Pons (tissue), 1 donor: ENCODE data around the gene GNG4.

Experiments
- DNase-seq: peaks from one replicate; pipeline ENCODE4 v3.0.0-alpha.2; 2016; ENCODE audit warnings: low spot score

The GNG4 gene

DNA sequence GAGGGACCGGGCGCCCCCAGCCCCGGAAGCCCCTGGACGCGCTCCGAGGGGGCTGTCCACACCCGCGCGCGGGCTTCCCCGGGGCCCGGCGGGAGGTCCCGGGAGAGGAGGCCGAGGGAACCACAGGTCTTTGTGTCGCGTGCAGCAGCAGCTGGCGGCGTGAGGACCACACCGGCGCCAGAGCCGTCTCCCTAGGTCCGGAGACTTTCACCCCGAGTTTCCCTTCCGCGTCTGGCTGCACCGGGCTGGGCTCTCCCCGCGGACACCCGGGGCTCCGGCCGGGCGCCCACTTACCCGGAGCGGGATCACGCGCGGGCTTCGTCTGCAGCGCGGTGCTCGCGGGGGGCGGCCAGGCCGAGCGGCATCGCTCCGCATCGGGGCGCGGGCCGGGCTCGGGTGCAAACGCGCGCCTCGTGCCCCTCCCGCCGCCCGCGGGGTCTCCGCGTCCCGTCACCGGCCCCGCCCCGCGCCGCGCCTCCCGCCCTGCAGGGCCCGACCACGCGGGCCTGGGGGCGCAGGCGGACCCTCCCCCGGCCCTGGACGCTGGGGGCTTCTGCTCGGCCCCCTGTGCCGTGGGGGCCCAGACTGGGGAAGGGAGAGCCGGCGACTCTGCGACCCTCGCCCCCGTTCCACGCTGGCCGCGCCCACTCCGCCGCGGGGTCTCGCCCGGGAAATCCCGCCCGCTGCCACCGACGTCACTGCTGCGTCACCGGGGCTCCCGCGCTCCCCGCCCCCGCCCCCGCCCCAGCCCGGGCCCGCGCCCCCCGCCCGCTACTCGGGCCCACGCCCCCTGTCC is at the start of gene GNG4:
Gene GNG4, minus strand, starts transcription at position 417 of the 796 bp plus-strand sequence. CDS start 65,946 bp downstream, outside the sequence.
- DNase-seq, result no peak

DNA sequence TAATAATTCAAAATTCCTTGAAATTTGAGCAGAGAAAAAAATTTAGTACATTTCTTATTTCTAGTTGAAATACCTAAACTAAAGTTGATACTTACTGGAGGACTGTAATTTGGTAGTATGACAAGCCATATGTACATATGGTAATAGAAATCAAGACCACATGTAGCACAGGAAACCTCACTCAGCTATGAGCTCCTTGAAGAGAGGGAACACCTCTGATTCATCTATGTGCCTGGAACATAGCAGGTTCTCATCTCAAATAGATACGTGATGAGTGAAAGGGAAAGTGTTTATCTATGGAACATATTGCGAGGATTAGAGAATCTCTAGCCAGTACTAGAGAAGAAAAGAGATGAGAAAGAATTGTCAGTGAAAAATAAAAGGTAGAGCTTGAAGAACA is 47.9 kb upstream of the GNG4 start:
- no peak for DNase-seq

DNA sequence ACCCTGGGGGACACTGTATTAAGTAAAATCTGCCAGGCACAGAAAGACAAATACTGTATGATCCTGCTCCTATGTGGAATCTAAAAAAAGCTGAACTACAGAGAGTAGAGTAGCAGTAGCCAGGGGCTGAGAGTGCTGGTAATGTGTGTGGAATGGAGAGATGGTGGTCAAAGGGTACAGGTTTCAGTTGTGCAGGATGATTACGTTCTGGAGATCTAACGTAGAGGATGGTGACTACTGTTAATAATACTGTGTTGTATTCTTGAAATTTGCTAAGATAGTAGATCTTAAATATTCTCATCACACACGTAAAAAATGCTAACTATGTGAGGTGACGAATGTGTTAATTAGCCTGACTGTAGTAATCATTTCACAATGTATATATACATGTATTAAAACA is 39.8 kb upstream of the GNG4 start:
- no peak for DNase-seq

DNA sequence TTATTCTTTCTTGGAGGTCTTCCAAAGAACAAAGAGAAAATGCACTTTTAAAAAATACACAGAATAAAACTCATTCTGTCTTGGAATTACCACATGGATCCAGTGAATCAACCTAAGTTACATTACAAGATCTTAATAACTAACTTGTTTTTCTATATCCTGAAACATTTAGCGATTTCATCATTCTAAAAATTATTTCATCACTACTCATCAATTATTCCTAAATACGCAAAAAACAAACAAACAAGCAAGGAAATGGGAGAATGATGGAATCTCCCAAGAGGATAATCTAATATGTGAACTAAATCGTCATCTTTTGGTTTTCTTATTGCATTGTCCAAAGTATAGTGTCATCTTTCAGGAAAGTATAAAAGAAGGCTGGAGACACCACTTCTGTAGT is 38.5 kb upstream of the GNG4 start:
- no peak for DNase-seq

DNA sequence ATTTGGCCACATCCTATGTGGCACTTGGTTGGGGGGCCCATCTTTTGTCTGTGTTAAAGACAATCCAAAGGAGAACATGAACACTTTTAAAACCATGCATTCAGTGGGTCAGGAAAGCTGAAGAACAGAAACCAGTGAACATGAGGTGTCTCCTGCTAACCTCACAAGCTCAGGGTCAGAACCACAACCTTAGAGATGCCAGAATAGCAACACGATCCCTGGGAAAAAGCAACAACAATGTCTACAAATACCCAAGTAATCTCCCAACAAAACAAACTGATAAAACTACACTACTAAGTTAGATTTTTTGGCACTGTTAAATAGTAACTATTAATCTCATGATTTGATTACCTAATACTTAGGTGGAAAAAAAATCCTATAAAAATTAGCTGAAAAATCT is 34.1 kb upstream of the GNG4 start:
- no peak for DNase-seq

DNA sequence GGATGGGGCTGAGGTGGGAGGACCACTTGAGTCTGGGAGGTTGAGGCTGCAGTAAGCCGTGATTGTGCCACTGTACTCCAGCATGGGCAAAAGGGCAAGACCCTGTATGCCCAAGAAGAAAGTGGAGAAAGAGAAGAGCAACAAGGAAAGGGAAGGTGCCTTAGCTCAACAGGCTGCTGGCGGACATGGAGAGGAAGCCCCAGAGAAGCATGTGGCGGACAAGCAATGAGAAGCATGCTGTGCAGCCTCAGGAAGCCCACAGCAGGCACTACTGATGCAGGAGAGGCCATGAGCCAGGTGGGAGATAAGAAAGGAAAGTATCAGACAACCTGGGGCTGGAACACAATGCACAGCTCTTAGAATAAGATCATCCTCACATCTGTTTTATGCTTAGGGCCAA is 32.6 kb upstream of the GNG4 start:
- no peak for DNase-seq

DNA sequence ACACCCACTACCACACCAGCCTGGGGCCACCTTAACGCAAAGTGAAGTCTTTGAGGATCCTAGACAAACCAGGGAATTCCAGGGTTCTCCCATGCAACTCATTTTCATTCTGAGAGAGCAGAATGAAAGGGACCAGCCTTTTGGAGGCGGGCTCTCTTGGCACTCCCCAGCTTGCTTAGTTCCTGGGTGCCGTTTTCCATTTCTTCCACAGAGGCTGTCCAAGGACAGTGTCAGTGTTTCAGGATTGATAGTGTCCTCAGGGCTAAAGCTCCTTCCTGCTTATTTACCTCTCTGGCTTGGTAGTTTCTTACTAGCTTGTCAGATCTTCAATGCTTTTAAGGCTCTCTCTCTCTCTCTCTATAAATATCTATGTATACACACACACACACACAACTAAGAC is 30.1 kb upstream of the GNG4 start:
- DNase-seq, result no peak

DNA sequence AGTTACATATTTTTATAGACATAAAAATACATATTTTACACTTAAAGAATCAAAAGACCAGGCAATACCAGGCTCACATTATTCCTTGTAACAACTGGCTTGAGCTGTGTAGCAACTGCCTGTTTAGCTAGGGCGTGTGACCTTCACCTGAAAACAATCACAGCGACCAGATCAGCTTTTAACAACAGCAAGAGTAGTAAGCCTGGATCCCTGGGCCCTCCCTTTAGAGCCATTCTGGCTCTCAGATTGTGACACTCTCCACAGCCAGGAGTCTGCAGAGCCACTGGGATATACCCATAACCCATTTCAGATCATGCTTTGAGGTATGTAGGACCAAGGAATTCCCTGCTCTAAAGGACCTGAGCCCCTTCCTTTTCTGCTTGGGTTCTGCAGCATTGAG is 29.4 kb upstream of the GNG4 start:
- DNase-seq, result no peak

DNA sequence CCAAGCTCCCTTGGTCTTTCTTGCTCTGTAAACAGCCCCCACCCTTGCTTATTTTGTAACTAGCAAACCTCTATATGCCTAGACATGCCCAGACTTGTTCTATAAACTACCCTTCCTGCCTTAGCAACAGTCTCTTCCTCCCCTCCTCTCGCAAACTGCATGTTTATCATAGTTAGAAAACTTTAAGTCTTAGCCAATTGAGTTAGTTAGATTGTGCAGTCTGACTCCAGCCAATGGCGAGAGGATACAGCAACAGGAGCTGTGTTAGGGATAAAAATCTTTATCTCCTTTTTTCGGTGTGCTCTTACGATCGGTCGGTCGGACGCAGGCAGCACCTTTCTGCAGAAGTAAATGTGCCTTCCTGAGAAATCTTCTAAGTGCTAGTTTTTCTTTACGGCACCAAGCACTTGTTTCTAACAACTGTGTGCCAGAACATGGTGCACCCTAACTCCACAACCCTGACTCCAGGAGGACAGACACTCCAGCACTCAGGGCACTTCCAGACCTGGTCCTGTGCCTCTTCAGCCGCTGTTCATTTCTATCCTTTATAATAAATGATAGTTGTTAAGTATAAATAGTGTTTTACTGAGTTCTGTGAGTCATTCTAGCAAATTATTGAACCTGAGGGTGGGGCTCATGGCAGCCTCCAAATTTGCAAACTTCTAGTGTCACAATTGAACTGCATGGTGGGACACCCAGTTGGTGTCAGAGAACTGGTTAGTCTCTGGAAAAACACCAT is 25.7 kb upstream of the GNG4 start:
- no peak for DNase-seq

DNA sequence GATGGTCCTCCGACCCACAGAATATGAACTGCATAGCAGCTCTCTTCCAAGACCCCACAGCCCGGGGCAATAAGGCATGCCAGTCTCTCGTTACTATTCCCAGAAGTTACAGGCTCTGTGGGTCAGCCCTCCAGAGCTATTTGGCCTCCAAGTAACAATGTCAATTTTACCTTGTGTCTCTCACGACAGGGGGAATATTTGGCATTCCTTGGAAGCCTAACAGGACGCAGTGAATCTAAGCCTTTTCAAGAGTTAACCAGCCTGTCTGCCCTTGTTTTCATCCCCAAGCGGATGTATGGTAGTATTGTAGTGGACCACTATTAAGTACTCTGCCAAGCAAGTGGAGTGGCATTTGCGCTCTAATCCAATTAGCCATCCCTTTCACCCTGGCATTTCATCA is 24.4 kb upstream of the GNG4 start:
- DNase-seq, result no peak

DNA sequence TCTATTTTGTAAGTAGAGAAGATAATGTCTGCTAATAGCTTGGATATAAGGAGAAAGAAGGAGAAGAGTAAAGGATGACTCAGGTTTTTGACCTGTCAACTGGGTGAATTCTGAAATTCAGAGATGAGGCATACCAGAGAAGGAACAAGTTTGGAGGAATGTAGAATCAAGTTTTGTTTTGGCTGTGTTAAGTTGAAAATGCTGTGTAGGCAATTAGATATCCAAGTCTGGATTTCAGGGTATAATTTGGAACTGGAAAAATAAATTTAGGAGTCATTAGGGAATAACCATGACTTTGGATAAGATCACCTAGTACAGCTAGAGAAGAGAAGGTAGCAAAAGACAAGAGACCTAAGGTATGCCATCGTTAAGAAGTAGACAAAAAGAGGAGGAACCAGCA is 22.4 kb upstream of the GNG4 start:
- no peak for DNase-seq

DNA sequence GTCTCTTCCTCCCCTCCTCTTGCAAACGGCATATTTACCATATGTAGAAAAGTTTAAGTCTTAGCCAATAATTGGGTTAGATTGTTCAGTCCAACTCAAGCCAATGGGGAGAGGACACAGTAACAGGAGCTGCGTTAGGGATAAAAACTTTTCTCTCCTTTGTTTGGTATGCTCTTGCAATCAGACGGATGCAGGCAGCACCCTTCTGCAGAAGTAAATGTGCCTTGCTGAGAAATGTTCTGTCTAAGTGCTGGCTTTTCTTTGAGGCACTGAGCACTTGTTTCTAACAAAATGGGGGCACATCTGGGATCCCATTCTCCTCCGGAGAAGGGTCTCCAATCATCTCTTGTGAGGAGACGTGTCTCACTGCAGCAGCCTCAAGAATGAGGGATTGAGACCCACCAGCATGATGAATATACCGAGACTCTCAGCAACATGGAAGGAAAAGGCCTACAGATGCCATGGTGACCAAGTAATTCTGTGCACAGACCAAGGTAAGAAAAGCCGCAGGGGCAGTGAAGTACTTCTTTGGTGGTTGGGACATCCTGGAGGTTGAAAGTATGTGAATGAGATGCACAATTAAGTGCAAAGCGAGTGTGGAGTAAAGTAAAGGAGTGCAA is 20.7 kb upstream of the GNG4 start:
- no peak for DNase-seq

DNA sequence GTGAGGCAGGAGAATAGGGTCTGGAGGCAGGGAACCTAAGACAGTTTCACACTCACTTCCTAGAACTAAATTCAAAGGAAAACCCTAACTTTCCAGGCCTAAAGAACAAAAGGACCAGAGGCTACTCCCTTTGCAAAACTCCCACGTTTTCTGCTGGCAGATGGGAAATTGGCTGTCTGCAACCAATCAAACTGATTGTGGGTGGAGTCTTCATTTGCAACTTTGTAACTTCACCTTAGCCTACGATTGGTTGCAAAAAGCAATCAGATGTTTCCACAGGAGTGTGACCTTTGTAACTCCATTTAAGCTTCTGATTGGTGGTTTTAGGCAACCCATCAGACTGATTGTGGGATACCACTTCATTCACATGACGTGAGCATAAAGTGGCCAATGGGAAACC is 19.7 kb upstream of the GNG4 start:
- DNase-seq, result no peak

DNA sequence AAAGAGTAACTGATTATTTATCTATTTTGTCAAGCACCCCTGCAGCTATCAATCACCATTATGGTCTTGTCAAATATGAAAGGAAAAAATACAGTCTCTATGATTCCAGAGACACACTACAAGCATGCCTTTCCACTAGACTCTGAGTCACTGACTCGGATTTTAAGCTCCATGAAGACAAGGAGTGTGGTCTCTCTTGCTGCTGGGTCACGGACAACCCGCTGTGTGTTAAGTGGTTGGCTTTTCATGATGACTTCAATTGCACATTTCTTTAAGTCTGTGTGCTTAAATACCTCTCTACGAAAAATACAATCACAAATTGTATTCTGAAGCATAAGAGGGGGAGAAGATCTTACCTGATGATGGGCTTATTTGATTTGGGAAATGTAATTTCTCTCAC is 14.0 kb upstream of the GNG4 start:
- DNase-seq, result no peak

DNA sequence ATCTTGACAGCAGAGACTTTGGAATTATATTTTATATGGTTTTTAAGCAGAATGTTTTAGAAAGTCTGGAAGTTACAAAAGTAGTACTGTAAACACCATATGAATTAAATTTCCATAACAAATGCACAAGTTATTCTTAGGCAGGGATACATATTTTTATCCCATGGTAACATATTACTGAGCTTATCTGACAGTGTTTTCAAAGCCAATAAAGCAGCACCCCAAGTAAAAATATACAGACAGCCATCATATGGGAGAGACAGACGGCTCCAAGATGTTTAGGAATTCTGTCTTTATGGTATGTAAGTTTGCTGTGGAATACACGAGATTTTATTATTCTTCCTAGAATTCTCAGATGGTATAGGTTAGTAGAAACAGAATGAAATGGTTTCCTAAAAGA is 12.0 kb upstream of the GNG4 start:
- no peak for DNase-seq

DNA sequence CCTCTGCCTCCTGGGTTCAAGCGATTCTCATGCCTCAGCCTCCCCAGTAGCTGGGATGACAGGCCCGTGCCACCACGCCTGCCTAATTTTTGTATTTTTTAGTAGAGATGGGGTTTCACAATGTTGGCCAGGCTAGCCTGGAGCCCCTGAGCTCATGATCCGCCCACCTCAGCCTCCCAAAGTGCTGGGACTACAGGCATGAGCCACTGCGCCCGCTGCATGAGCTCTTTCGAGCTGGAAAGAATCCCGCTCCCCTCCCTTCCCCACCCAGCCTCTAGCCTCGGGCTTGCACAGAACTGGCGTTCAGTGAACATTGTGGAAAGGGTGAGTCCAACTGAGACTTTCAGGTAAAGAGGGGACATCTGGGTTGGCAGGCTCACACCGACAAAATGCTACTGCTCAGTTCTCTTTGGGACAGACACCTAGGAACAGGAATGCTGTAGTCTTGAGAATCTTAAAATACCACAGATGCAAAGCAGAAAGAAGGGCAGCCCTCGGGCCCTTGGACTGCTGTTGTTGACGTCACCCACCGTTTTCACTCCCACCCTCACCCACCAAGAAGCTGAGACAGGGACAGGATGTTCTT is 9.7 kb upstream of the GNG4 start:
- no peak for DNase-seq

DNA sequence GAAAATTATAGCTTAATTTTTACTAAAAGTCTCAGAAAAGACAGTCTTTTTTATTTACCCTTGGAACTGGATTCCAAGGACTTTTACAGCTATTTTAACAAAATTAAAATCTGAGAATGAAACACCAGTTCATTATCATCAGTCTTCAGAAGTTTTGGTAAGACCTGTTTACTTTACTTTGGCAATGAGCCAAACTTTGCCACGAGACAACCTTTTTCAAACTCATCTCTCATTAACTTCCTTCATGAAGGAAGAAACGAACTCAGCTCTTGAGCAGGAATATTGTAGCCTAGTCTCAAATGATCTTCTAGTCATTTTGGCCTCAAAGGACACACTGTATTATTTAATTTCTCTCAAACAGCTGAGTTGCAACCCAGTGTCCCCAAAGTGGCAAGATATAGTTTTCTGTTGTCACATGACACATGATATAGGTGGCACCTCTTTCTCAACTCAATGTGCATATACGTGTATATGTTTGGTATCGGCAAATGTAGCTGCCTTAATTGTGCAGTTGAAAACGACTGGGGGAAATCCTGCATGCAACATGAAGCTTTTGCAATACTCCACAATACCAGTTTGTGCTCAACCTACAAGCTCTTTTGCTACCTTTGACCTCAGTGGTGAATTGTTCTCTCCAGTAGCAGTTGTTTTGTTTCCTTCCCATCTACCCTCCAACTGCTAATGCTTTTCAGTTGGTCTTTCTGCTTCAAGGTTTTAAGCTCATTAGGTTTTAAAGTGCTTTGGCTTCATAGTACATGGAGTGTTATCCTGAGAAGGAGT is 8.4 kb upstream of the GNG4 start:
- DNase-seq, result no peak

DNA sequence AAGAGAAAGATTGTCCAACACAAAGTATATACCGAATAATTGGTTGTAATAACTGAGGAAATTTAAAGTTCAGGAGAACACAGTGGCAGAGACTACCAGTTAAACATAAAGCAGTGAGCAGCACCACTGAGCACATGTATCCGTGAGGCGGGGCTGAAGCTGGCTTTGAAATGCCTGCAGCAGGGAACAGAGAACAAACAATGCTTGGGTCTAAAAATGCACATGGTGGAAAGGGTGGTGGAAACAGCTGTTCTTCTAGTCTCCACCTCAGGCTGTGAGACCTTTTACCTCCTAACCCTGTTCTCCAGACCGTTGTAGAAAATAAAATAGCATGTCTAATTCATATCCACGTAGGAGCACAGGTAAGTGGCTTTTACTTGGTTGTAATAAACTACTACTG is 7.7 kb upstream of the GNG4 start:
- DNase-seq, result no peak

DNA sequence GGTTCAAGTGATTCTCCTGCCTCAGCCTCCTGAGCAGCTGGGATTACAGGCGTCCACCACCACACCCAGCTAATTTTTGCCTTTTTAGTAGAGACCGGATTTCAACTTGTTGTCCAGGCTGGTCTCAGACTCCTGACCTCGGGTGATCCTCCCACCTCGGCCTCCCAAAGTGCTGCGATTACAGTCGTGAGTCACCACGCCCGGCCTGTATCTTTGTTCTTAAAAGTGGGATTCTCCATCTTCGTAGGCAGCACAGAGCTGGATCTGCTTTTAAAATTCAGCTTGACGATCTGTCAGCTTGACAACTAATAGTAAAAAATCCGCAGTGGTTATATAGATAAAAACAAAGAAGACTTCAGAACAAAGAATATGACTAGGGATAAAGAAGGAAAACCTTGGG is 2.8 kb upstream of the GNG4 start:
- no peak for DNase-seq

DNA sequence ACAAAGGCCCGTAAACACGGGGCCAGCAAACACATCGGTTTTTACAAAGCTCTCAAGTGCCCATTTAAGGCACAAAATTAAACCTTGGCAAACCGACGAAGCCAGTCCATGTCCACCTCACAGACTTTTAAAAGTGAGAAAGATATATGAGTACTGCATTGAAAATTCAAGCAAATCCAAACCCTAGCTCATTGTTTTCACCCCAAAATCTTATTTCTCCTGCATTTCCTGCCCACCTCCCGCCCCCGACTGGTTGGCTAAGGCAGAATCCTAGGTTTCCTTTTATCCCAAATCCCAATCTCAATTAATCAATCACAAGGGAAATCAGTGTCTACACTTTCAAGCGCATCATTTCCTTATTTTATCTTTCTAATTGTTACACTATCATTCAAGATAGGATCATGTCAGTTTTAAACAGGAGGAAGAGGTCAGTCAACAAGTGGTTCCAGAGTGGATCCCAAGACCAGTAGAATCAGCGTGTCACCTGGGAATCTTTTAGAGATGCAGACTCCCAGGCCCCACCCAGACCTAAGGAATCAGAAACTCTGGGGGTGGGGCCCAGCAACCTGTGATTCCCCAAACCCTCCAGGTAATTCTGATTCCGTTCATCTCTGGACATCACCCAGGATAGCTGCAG is 1.7 kb upstream of the GNG4 start:
- no peak for DNase-seq

DNA sequence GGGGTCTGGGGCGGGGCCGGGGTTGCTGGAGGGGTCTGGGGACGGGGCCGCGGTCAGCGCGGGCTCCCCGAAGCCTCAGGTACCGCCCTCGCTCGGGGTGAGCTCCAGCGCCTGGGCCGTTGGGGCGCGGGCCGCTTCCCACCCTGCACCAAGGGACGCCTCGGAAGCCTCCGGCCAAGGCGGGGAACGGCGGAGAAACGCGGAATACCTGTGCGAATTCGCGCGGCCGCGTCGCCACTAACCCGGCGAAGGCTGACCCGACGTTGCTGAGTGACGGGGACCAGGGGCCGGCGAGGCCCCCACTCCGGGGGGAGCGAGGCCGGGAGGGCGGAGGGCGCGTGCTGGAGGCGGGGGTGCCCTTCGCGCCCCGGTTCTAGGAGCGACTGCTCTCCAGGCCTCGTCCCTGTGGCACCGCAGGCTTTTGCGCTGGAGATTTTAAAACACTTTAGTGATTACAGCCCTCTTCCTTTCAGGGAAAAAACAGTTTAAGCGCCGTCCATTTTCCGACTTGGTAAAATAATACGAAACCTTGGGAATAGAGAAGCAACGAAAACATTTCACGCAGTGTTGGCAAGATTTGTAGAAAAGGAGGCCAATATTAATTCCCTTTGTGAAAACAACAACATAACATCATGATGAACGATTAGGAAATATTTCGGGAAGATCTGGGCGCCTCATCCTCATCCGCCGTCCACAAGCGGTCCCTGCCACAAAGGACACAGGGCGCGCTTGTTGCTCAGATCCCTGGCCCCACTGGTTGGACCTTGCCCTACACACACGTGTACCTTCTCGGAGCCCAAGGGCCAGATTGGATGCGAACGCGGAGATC is 971 bp upstream of the GNG4 start:
- DNase-seq, result no peak
